ENCODE results near the gene C1orf159.

DNA sequence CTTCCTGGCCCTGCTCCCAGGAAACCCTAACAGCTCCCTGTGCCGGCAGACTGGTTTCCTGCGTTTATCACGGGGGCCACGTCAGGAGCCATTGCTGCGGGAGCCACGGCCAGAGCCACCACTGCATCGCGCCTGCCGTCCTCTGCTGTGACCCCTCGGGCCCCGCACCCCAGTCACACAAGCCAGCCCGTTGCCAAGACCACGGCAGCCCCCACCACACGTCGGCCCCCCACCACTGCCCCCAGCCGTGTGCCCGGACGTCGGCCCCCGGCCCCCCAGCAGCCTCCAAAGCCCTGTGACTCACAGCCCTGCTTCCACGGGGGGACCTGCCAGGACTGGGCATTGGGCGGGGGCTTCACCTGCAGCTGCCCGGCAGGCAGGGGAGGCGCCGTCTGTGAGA is 67.9 kb downstream of the C1orf159 start:
- TF ChIP-seq, protein P1, sequence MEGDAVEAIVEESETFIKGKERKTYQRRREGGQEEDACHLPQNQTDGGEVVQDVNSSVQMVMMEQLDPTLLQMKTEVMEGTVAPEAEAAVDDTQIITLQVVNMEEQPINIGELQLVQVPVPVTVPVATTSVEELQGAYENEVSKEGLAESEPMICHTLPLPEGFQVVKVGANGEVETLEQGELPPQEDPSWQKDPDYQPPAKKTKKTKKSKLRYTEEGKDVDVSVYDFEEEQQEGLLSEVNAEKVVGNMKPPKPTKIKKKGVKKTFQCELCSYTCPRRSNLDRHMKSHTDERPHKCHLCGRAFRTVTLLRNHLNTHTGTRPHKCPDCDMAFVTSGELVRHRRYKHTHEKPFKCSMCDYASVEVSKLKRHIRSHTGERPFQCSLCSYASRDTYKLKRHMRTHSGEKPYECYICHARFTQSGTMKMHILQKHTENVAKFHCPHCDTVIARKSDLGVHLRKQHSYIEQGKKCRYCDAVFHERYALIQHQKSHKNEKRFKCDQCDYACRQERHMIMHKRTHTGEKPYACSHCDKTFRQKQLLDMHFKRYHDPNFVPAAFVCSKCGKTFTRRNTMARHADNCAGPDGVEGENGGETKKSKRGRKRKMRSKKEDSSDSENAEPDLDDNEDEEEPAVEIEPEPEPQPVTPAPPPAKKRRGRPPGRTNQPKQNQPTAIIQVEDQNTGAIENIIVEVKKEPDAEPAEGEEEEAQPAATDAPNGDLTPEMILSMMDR (IDR thresholded peaks at IDR 0.05; ENCODE audit: poor library complexity) = no peak
- TF ChIP-seq EZH2 (IDR thresholded peaks at IDR 0.05; ENCODE audit: borderline replicate concordance) = no peak
